Measurements from ENCODE around the gene PCDHA7.

- TF ChIP-seq CTCF (IDR thresholded peaks at IDR 0.05) (no peak), POLR2A (IDR thresholded peaks at IDR 0.05) (no peak)
These were observed 6.2 kb upstream of the PCDHA7 start, which contains the start of gene PCDHA6 for GRCh38 chr5:140827704-140828361.

Measured in adrenal gland (tissue), 5 donors.